Activated T-cell treated with anti-CD3 and anti-CD28 coated beads, Interleukin-2, amount 50 U/mL, for 48 hours (primary cell): ENCODE results near the gene FBXL16.

Source experiments
- DNase-seq, 2 experiments: peaks; one replicate each; pipeline ENCODE4 v3.0.0-alpha.2; 2020

FBXL16 gene

GRCh38 chr16:674968-675883 is 30.4 kb downstream of the FBXL16 start, which contains the start of gene RHBDL1:
RHBDL1 (plus strand) TSS chr16:675671; CDS start chr16:675791, 120 bp downstream.
- no peak for DNase-seq

- no peak for DNase-seq
Observed at GRCh38 chr16:674214-674881, 31.3 kb downstream of the FBXL16 start.

GRCh38 chr16:673399-673991 is 32.1 kb downstream of the FBXL16 start:
- DNase-seq = no peak

- no peak for DNase-seq
Observed at GRCh38 chr16:672851-673250, 32.8 kb downstream of the FBXL16 start.

GRCh38 chr16:672371-672770 is 33.2 kb downstream of the FBXL16 start:
- DNase-seq = no peak

- DNase-seq = no peak
Observed at GRCh38 chr16:671353-672131, 34.1 kb downstream of the FBXL16 start.

- DNase-seq = no peak
Observed at GRCh38 chr16:670485-671352, 34.9 kb downstream of the FBXL16 start.

- no peak for DNase-seq
Observed at GRCh38 chr16:669666-670065, 35.9 kb downstream of the FBXL16 start.

GRCh38 chr16:668519-669171 is 37.0 kb downstream of the FBXL16 start:
- peak in 1 of 2 experiments; percentile 43 for DNase-seq

- DNase-seq = peak; percentile 96 to 97
Observed at GRCh38 chr16:667780-668518, 37.7 kb downstream of the FBXL16 start, which contains the start of gene RHOT2. RHOT2 (plus strand) TSS chr16:668132; CDS start chr16:668200, 68 bp downstream.

GRCh38 chr16:667113-667779 is 38.4 kb downstream of the FBXL16 start:
- no peak for DNase-seq

- DNase-seq = no peak
Observed at GRCh38 chr16:666572-666971, 39.0 kb downstream of the FBXL16 start.

GRCh38 chr16:662597-662996 is 43.0 kb downstream of the FBXL16 start:
- DNase-seq = no peak

GRCh38 chr16:662095-662494 is 43.5 kb downstream of the FBXL16 start:
- DNase-seq = no peak

- no peak for DNase-seq
Observed at GRCh38 chr16:661184-661821, 44.3 kb downstream of the FBXL16 start.

GRCh38 chr16:660459-661183 is 45.0 kb downstream of the FBXL16 start:
- peak; percentile 77 for DNase-seq

- no peak for DNase-seq
Observed at GRCh38 chr16:660132-660458, 45.5 kb downstream of the FBXL16 start.

GRCh38 chr16:659618-660017 is 46.0 kb downstream of the FBXL16 start:
- no peak for DNase-seq
